HepG2 (cell line): ENCODE data around the gene CDC37L1. TPM values are rescaled to one million over a fixed set of nuclear protein-coding genes. Genes with fewer than 3 reads are reported as not detected.

Experiments used
- ATAC-seq: fragments of 200-7000 bp; cut with Tn5 transposase; 3 replicates; pipeline ENCODE4 v1.9.1; 2020; ENCODE audit warnings: mild to moderate bottlenecking, moderate library complexity
- BruUV-seq: library from RNA; stranded (reverse); fragments of 400-500 nt; replicated peaks from 2 replicates; lab custom pipeline; 2021; lab: Mats Ljungman, UMichigan
- CTCF ChIA-PET: fragments of 300-600 bp; formaldehyde crosslinking; extraction: SDS; loops from one replicate; lab custom pipeline; 2021; ENCODE audit warnings: low total read pairs, inconsistent platforms, low intra/inter-chr PET ratio; lab: Yijun Ruan, JAX
- POLR2A ChIA-PET: fragments of 350-600 bp; sonication (Branson Sonifier 250); formaldehyde crosslinking; loops from one replicate; lab custom pipeline; 2020; ENCODE audit warnings: antibody characterized with exemption, inconsistent platforms; lab: Yijun Ruan, JAX
- DNase-seq: peaks from one replicate; pipeline ENCODE4 v3.0.0-alpha.2; 2015; ENCODE audit warnings: low spot score
- FAIRE-seq: peaks from 3 replicates; lab custom pipeline; 2011; peaks lifted over from hg19 to GRCh38; lab: Jason Lieb, UNC
- H2AFZ ChIP-seq: one replicate; pipeline ENCODE4 v1.6.1; 2011; ENCODE audit warnings: low read length, inconsistent platforms
- H3K27ac ChIP-seq: fragments of 300-600 bp; 3 replicates; pipeline ENCODE4 v1.8.0; 2011; ENCODE audit warnings: mixed run types, mild to moderate bottlenecking, mixed read lengths, low read length, inconsistent platforms; ENCODE audit not compliant: insufficient read depth; ENCODE audit errors: extremely low read length
- H3K27me3 ChIP-seq, 2 experiments: fragments of 200-600 bp in 1 of 2; 2 replicates in 1 of 2; 3 replicates in 1 of 2; pipeline versions ENCODE4 v1.6.0 to v1.8.0; 2011; ENCODE audit warnings: low read length in 2 of 2, mild to moderate bottlenecking in 2 of 2, moderate library complexity in 2 of 2, inconsistent platforms in 1 of 2; ENCODE audit not compliant: insufficient read depth in 2 of 2, control insufficient read depth in 1 of 2
- H3K36me3 ChIP-seq, 2 experiments: fragments of 200-600 bp in 1 of 2; replicated peaks in 1 of 2; 2 replicates in 1 of 2; 3 replicates in 1 of 2; pipeline versions ENCODE4 v1.5.1 to v1.8.0; 2011; ENCODE audit warnings: low read length in 2 of 2, inconsistent platforms in 1 of 2; ENCODE audit not compliant: insufficient read depth in 2 of 2, control insufficient read depth in 1 of 2
- H3K4me1 ChIP-seq: 2 replicates; pipeline ENCODE4 v1.5.1; 2012; ENCODE audit warnings: low read length, inconsistent platforms; ENCODE audit not compliant: insufficient read depth
- H3K4me2 ChIP-seq: 2 replicates; pipeline ENCODE4 v1.6.0; 2011; ENCODE audit warnings: low read depth, low read length, inconsistent platforms
- H3K4me3 ChIP-seq, 3 experiments: fragments of 200-600 bp in 1 of 3; sonication (generic), shearing (Covaris generic) in 1 of 3; replicated peaks in 1 of 3; 2 replicates each; pipeline ENCODE4 v1.5.1; 2011 to 2016; ENCODE audit warnings: low read length in 3 of 3, inconsistent platforms in 2 of 3, low read depth in 2 of 3, mild to moderate bottlenecking in 2 of 3, control low read depth in 1 of 3, mixed read lengths in 1 of 3; ENCODE audit not compliant: insufficient read depth in 1 of 3
- H3K79me2 ChIP-seq: one replicate; pipeline ENCODE4 v1.6.1; 2011; ENCODE audit warnings: low read length, inconsistent platforms; ENCODE audit not compliant: insufficient read depth
- H3K9ac ChIP-seq: 2 replicates; pipeline ENCODE4 v1.6.0; 2011; ENCODE audit warnings: mild to moderate bottlenecking, low read depth, low read length, inconsistent platforms; ENCODE audit not compliant: insufficient read depth
- H3K9me3 ChIP-seq: 2 replicates; pipeline ENCODE4 v1.5.1; 2012; ENCODE audit warnings: mild to moderate bottlenecking, low read length
- H4K20me1 ChIP-seq: 2 replicates; pipeline ENCODE4 v1.6.0; 2011; ENCODE audit warnings: inconsistent platforms, mild to moderate bottlenecking, low read length, moderate library complexity; ENCODE audit not compliant: insufficient read depth
- WGBS: methylation state at CpG from one replicate; pipeline ENCODE4 v1.1.6; 2017; ENCODE audit warnings: low lambda C conversion rate; 5-methylcytosine and 5-hydroxymethylcytosine counted together
- in situ Hi-C: cut with HindIII; loops from 2 replicates; pipeline ENCODE4 v1.10.0; 2017; ENCODE audit warnings: low pct_unique_long_range_greater_than_20kb; ENCODE audit not compliant: extremely low pct_ligation_motif_present
- intact Hi-C: fragments of 100-400 bp; cut with micrococcal nuclease; formaldehyde crosslinking; loops from one replicate; pipeline ENCODE4 v1.10.0; 2022; ENCODE audit not compliant: unreplicated experiment
- polyA plus RNA-seq, 8 experiments: library from polyadenylated mRNA; depleted of rRNA in 3 of 8; stranded (reverse) in 7 of 8; unstranded in 1 of 8; fragments of >200 nt; fragmentation: Illumina TruSeq in 4 of 8; extraction: Trizol in 4 of 8; gene quantifications; 2 replicates each; pipeline versions ENCODE4 v1.2.1 to v1.2.3, GENCODE V29; 2011 to 2016; ENCODE audit warnings: low read depth in 4 of 8, missing spikeins in 1 of 8, mixed read lengths in 1 of 8; ENCODE audit not compliant: insufficient read depth in 1 of 8
- total RNA-seq, 5 experiments: library from RNA; depleted of rRNA; stranded (reverse); fragments of >200 nt; fragmentation: Illumina TruSeq; extraction: Trizol; gene quantifications; 2 replicates each; pipeline ENCODE4 v1.2.3, GENCODE V29; 2016; ENCODE audit warnings: low read depth in 1 of 5
- TF ChIP-seq, protein P1 (sequence below): sonication (generic); formaldehyde crosslinking; IDR thresholded peaks from 2 replicates; pipeline ENCODE4 v1.5.1; 2020; ENCODE audit warnings: mild to moderate bottlenecking, missing genetic modification reagents, borderline replicate concordance
- TF ChIP-seq, protein P2 (sequence below): sonication (generic); formaldehyde crosslinking; IDR thresholded peaks from 2 replicates; pipeline ENCODE4 v1.5.0; 2020; ENCODE audit warnings: mild to moderate bottlenecking, missing genetic modification reagents

The CDC37L1 gene
- total and polyA plus RNA-seq, 2 of the 13 experiments (the other 11 are each of a cell fraction or from before 2014, with no cell fraction given): 5.5 to 17.0 TPM

DNA sequence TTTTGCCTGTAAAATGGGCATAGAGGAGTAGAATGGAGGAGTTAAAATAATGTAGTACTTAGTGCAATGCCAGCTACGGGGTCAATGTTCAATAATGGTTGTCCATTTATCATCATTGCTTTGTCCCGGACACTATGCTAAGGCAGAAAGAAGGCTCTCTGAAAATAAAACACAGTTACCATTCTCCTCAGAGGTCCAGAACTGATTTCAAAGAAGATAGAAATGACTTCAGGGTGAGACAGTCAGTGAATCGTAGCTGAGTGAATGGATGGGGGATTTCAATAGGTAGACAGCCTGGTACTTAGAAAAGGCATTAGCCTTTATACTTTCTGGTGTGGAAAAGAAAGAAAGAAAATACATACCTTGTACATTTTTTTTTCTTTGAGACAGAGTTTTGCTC, 62.9 kb downstream of the CDC37L1 start:
- no peaks in the 10 kb centered on the region for H3K9me3 ChIP-seq
- peaks cover 31% of the 10 kb centered on the region for H3K79me2 ChIP-seq
- H3K27me3 ChIP-seq: no peaks in the 10 kb centered on the region
- no peak overlapping the region for H2AFZ ChIP-seq
- H3K36me3 ChIP-seq: no peaks in the 10 kb centered on the region
- H3K4me2 ChIP-seq: peak overlapping the region; percentile 73
- BruUV-seq: TSS peak; percentile 64
- CTCF ChIA-PET: no interaction called here
- POLR2A ChIA-PET: interaction anchor here (0.7 to 3.8 kb wide), 8 partner anchors 42 to 886 kb away, joined by 3 to 33 read pairs (median 13); partner anchors contain the start of genes CDC37L1, JAK2, PLPP6 and RCL1
- ATAC-seq (no peak), FAIRE-seq (peak; percentile 21), DNase-seq (no peak)
- H3K9ac ChIP-seq: peak overlapping the region; percentile 85; the same call in 1 of the 2 replicates
- H3K4me3 ChIP-seq: peak overlapping the region; percentile 93 to 98 (median 96)
- intact Hi-C loops: loop anchor here (5.0 kb wide), 1 partner anchor 35 kb away; no protein-coding TSS in a partner anchor
- in situ Hi-C loops: no loop called here
- peaks cover 19% of the 10 kb centered on the region for H4K20me1 ChIP-seq
- 33% methylated on average over 3 of the region's 3 CpGs for WGBS
- TF ChIP-seq, protein P1, sequence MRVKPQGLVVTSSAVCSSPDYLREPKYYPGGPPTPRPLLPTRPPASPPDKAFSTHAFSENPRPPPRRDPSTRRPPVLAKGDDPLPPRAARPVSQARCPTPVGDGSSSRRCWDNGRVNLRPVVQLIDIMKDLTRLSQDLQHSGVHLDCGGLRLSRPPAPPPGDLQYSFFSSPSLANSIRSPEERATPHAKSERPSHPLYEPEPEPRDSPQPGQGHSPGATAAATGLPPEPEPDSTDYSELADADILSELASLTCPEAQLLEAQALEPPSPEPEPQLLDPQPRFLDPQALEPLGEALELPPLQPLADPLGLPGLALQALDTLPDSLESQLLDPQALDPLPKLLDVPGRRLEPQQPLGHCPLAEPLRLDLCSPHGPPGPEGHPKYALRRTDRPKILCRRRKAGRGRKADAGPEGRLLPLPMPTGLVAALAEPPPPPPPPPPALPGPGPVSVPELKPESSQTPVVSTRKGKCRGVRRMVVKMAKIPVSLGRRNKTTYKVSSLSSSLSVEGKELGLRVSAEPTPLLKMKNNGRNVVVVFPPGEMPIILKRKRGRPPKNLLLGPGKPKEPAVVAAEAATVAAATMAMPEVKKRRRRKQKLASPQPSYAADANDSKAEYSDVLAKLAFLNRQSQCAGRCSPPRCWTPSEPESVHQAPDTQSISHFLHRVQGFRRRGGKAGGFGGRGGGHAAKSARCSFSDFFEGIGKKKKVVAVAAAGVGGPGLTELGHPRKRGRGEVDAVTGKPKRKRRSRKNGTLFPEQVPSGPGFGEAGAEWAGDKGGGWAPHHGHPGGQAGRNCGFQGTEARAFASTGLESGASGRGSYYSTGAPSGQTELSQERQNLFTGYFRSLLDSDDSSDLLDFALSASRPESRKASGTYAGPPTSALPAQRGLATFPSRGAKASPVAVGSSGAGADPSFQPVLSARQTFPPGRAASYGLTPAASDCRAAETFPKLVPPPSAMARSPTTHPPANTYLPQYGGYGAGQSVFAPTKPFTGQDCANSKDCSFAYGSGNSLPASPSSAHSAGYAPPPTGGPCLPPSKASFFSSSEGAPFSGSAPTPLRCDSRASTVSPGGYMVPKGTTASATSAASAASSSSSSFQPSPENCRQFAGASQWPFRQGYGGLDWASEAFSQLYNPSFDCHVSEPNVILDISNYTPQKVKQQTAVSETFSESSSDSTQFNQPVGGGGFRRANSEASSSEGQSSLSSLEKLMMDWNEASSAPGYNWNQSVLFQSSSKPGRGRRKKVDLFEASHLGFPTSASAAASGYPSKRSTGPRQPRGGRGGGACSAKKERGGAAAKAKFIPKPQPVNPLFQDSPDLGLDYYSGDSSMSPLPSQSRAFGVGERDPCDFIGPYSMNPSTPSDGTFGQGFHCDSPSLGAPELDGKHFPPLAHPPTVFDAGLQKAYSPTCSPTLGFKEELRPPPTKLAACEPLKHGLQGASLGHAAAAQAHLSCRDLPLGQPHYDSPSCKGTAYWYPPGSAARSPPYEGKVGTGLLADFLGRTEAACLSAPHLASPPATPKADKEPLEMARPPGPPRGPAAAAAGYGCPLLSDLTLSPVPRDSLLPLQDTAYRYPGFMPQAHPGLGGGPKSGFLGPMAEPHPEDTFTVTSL: 0 out of 2 replicates have a peak, but pooled peaks have one; percentile 5
- TF ChIP-seq, protein P2, sequence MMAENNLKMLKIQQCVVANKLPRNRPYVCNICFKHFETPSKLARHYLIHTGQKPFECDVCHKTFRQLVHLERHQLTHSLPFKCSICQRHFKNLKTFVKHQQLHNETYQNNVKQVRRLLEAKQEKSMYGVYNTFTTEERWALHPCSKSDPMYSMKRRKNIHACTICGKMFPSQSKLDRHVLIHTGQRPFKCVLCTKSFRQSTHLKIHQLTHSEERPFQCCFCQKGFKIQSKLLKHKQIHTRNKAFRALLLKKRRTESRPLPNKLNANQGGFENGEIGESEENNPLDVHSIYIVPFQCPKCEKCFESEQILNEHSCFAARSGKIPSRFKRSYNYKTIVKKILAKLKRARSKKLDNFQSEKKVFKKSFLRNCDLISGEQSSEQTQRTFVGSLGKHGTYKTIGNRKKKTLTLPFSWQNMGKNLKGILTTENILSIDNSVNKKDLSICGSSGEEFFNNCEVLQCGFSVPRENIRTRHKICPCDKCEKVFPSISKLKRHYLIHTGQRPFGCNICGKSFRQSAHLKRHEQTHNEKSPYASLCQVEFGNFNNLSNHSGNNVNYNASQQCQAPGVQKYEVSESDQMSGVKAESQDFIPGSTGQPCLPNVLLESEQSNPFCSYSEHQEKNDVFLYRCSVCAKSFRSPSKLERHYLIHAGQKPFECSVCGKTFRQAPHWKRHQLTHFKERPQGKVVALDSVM (CRISPR knock-in tag): no peak
- H3K27ac ChIP-seq: peak overlapping the region; percentile 100
- H3K4me1 ChIP-seq: peaks cover 30% of the 10 kb centered on the region
